ENCODE measurements around the gene GABBR1.
"Not testable (repeated sequence)": the region's sequence is repeated elsewhere in the genome, so short reads cannot be mapped to it uniquely, and the experiment has no call there.

GABBR1 gene

GRCh38 chr6:29632789-29633533, at the start of gene GABBR1:
Gene GABBR1 (minus strand): TSS chr6:29633183. CDS start chr6:29632385, 798 bp downstream.
- peak; percentile 33 to 83 for DNase-seq

- no peak for DNase-seq
These were observed 48.8 kb upstream of the GABBR1 start for GRCh38 chr6:29681811-29682210.

- no peak for DNase-seq
These were observed 47.9 kb upstream of the GABBR1 start, which contains the start of gene ZFP57 for GRCh38 chr6:29680904-29681303. Gene ZFP57 (minus strand): TSS chr6:29681152. CDS start chr6:29677003, 4,149 bp downstream.

GRCh38 chr6:29680416-29680815, 47.4 kb upstream of the GABBR1 start:
- no peak for DNase-seq

GRCh38 chr6:29679962-29680361, 47.0 kb upstream of the GABBR1 start:
- no peak for DNase-seq

GRCh38 chr6:29678114-29678513, 45.1 kb upstream of the GABBR1 start:
- peak in 1 of 2 experiments; percentile 12 for DNase-seq

GRCh38 chr6:29676981-29677601, 44.1 kb upstream of the GABBR1 start:
- peak in 1 of 2 experiments; percentile 18 for DNase-seq

GRCh38 chr6:29675561-29675960, 42.6 kb upstream of the GABBR1 start:
- DNase-seq, result no peak

GRCh38 chr6:29674008-29674407, 41.0 kb upstream of the GABBR1 start:
- no peak for DNase-seq

GRCh38 chr6:29673161-29673560, 40.2 kb upstream of the GABBR1 start:
- no peak for DNase-seq

- DNase-seq, result not testable (repeated sequence)
These were observed 39.1 kb upstream of the GABBR1 start for GRCh38 chr6:29672116-29672515.

- DNase-seq, result no peak
These were observed 38.0 kb upstream of the GABBR1 start for GRCh38 chr6:29671026-29671425.

- DNase-seq, result no peak
These were observed 34.2 kb upstream of the GABBR1 start for GRCh38 chr6:29667158-29667557.

- no peak for DNase-seq
These were observed 33.8 kb upstream of the GABBR1 start for GRCh38 chr6:29666826-29667130.

GRCh38 chr6:29665942-29666825, 33.2 kb upstream of the GABBR1 start:
- no peak for DNase-seq

GRCh38 chr6:29663300-29664042, 30.5 kb upstream of the GABBR1 start:
- no peak for DNase-seq

- DNase-seq, result not testable (repeated sequence)
These were observed 28.6 kb upstream of the GABBR1 start for GRCh38 chr6:29661502-29662141.

GRCh38 chr6:29661071-29661470, 28.1 kb upstream of the GABBR1 start:
- no peak for DNase-seq

GRCh38 chr6:29656798-29657197, 23.8 kb upstream of the GABBR1 start, which contains the start of gene MOG:
Gene MOG (plus strand): TSS chr6:29657092. CDS start chr6:29657210, 118 bp downstream.
- DNase-seq, result no peak

- no peak for DNase-seq
These were observed 23.2 kb upstream of the GABBR1 start for GRCh38 chr6:29656157-29656556.

- no peak for DNase-seq
These were observed 22.7 kb upstream of the GABBR1 start for GRCh38 chr6:29655658-29656057.

- peak in 1 of 2 experiments; percentile 87 for DNase-seq
These were observed 20.6 kb upstream of the GABBR1 start for GRCh38 chr6:29653452-29654038.
